Uterus (tissue), 2 donors: Measurements from ENCODE around the gene NUDT3.

ENCODE experiments used
- POLR2A ChIP-seq, 2 donors: fragments of 450-650 bp; IDR thresholded peaks; one replicate each; pipeline ENCODE4 v1.6.1; 2016; ENCODE audit warnings: antibody characterized with exemption in 2 of 2, mild to moderate bottlenecking in 1 of 2, moderate library complexity in 1 of 2
- TF ChIP-seq, protein P1 (sequence below), 4 experiments: fragments of 200-600 bp in 2 of 4; fragments of 450-650 bp in 2 of 4; sonication (generic) in 2 of 4; IDR thresholded peaks; one replicate each; pipeline ENCODE4 v1.5.1; 2016 to 2019; ENCODE audit warnings: antibody characterized with exemption in 4 of 4, mild to moderate bottlenecking in 2 of 4, moderate library complexity in 1 of 4

DNA sequence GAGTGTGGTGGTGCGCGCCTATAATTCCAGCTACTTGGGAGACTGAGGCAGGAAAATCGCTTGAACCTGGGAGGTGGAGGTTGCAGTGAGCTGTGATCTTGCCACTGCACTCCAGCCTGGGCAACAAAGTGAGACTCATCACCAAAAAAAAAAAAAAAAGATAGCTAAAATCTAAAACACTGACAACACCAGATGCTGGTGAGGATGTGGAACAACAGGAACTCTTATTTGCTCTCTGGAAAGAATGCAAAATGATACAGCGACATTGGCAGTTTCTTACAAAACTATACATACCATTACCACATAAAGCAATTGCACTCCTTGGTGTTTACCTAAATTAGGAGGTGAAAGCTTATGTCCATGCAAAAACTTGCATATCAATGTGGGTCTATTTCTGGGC is 80.2 kb downstream of the NUDT3 start:
- TF ChIP-seq, protein P1, sequence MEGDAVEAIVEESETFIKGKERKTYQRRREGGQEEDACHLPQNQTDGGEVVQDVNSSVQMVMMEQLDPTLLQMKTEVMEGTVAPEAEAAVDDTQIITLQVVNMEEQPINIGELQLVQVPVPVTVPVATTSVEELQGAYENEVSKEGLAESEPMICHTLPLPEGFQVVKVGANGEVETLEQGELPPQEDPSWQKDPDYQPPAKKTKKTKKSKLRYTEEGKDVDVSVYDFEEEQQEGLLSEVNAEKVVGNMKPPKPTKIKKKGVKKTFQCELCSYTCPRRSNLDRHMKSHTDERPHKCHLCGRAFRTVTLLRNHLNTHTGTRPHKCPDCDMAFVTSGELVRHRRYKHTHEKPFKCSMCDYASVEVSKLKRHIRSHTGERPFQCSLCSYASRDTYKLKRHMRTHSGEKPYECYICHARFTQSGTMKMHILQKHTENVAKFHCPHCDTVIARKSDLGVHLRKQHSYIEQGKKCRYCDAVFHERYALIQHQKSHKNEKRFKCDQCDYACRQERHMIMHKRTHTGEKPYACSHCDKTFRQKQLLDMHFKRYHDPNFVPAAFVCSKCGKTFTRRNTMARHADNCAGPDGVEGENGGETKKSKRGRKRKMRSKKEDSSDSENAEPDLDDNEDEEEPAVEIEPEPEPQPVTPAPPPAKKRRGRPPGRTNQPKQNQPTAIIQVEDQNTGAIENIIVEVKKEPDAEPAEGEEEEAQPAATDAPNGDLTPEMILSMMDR (IDR thresholded peaks at IDR 0.05) = no peak
- TF ChIP-seq POLR2A (IDR thresholded peaks at IDR 0.05) = no peak
